B cell (primary cell): ENCODE data around the gene LAMA2. TPM values are rescaled to one million over a fixed set of nuclear protein-coding genes. Genes with fewer than 3 reads are reported as not detected.

ENCODE experiments used
- ATAC-seq: fragments of 200-7000 bp; cut with Tn5 transposase; one replicate; pipeline ENCODE4 v1.10.0; 2021; ENCODE audit warnings: low read depth, mild to moderate bottlenecking, moderate number of reproducible peaks, moderate library complexity
- CTCF ChIA-PET: fragments of 350-600 bp; sonication (Branson Sonifier 250); formaldehyde crosslinking; loops from one replicate; lab custom pipeline; 2021; ENCODE audit warnings: antibody characterized with exemption, inconsistent platforms; lab: Charles Lee
- POLR2A ChIA-PET: fragments of 350-600 bp; sonication (Branson Sonifier 250); formaldehyde crosslinking; loops from one replicate; lab custom pipeline; 2021; ENCODE audit warnings: antibody characterized with exemption; lab: Charles Lee
- DNase-seq: peaks from one replicate; pipeline ENCODE4 v3.0.0; 2013
- H2AFZ ChIP-seq: 2 replicates; pipeline ENCODE4 v1.6.1; 2012; ENCODE audit warnings: mild to moderate bottlenecking, low read depth, low read length; ENCODE audit not compliant: insufficient read depth, poor library complexity, severe bottlenecking
- H3K27ac ChIP-seq, 2 donors: 1 replicate in 1 of 2; 2 replicates in 1 of 2; pipeline ENCODE4 v1.5.1; 2012 to 2013; ENCODE audit warnings: low read length in 2 of 2, mild to moderate bottlenecking in 2 of 2, moderate library complexity in 1 of 2
- H3K27me3 ChIP-seq, 4 experiments: fragments of 200-600 bp in 1 of 4; sonication (generic) in 1 of 4; replicated peaks in 1 of 4; 1 replicate in 2 of 4; 2 replicates in 2 of 4; pipeline versions ENCODE4 v1.6.1 to v1.7.0; 2013 to 2016; ENCODE audit warnings: low read length in 3 of 4, mild to moderate bottlenecking in 2 of 4, mixed read lengths in 1 of 4, moderate library complexity in 1 of 4; ENCODE audit not compliant: insufficient read depth in 4 of 4, control insufficient read depth in 3 of 4; ENCODE audit errors: control extremely low read depth in 1 of 4
- H3K36me3 ChIP-seq, 2 experiments: replicated peaks in 1 of 2; 1 replicate in 1 of 2; 2 replicates in 1 of 2; pipeline versions ENCODE4 v1.6.1 to v1.7.1; 2013; ENCODE audit warnings: low read length in 1 of 2; ENCODE audit not compliant: insufficient read depth in 2 of 2, control insufficient read depth in 1 of 2; ENCODE audit errors: control extremely low read depth in 1 of 2, extremely low read depth in 1 of 2
- H3K4me1 ChIP-seq, 2 donors: fragments of 200-600 bp in 1 of 2; sonication (generic) in 1 of 2; 1 replicate in 1 of 2; 2 replicates in 1 of 2; pipeline versions ENCODE4 v1.5.1 to v1.6.1; 2013 to 2017; ENCODE audit warnings: low read length in 2 of 2; ENCODE audit not compliant: control insufficient read depth in 2 of 2, insufficient read depth in 2 of 2
- H3K4me2 ChIP-seq: replicated peaks from 2 replicates; pipeline ENCODE3; 2012; ENCODE audit warnings: mild to moderate bottlenecking, low read depth, low read length; ENCODE audit not compliant: poor library complexity, severe bottlenecking
- H3K4me3 ChIP-seq, 5 experiments: fragments of 200-600 bp in 1 of 5; sonication (generic) in 1 of 5; 1 replicate in 3 of 5; 2 replicates in 2 of 5; pipeline versions ENCODE4 v1.5.1 to v1.7.0; 2011 to 2016; ENCODE audit warnings: low read length in 4 of 5, mild to moderate bottlenecking in 4 of 5, low read depth in 2 of 5, control low read depth in 1 of 5, moderate library complexity in 1 of 5; ENCODE audit not compliant: insufficient read depth in 1 of 5; ENCODE audit errors: control extremely low read depth in 1 of 5, extremely low read depth in 1 of 5
- H3K79me2 ChIP-seq: fragments of 200-600 bp; sonication (generic); one replicate; pipeline ENCODE4 v1.6.0; 2016; ENCODE audit warnings: low read length; ENCODE audit not compliant: control insufficient read depth, insufficient read depth
- H3K9ac ChIP-seq: fragments of 200-600 bp; sonication (generic); 2 replicates; pipeline ENCODE4 v1.6.1; 2017; ENCODE audit warnings: mild to moderate bottlenecking, low read length, moderate library complexity
- H3K9me3 ChIP-seq, 3 donors: one replicate each; pipeline versions ENCODE4 v1.6.1 to v1.7.1; 2013; ENCODE audit warnings: low read length in 2 of 3; ENCODE audit not compliant: control insufficient read depth in 2 of 3, insufficient read depth in 1 of 3; ENCODE audit errors: control extremely low read depth in 1 of 3
- H4K20me1 ChIP-seq: 2 replicates; pipeline ENCODE4 v1.6.0; 2012; ENCODE audit warnings: mild to moderate bottlenecking, low read length; ENCODE audit not compliant: insufficient read depth, control insufficient read depth, poor library complexity, severe bottlenecking
- H3K27ac Mint-ChIP-seq: one replicate; pipeline ENCODE4 v1.8.0; 2021; ENCODE audit warnings: mixed read lengths
- H3K27me3 Mint-ChIP-seq: one replicate; pipeline ENCODE4 v1.8.0; 2021; ENCODE audit warnings: mixed read lengths
- H3K4me1 Mint-ChIP-seq: one replicate; pipeline ENCODE4 v1.8.0; 2021; ENCODE audit warnings: mixed read lengths
- H3K4me3 Mint-ChIP-seq: one replicate; pipeline ENCODE4 v1.8.0; 2021; ENCODE audit warnings: mixed read lengths
- H3K9me3 Mint-ChIP-seq: one replicate; pipeline ENCODE4 v1.8.0; 2022; ENCODE audit warnings: mixed read lengths; ENCODE audit not compliant: insufficient read depth
- EZH2 ChIP-seq: IDR thresholded peaks from 2 replicates; pipeline ENCODE4 v1.6.1; 2012; ENCODE audit warnings: borderline replicate concordance, low read depth, mild to moderate bottlenecking, moderate library complexity, low read length; ENCODE audit not compliant: insufficient read depth, poor library complexity, severe bottlenecking
- WGBS: methylation state at CpG from one replicate; pipeline ENCODE4 v1.1.5; 2013; ENCODE audit warnings: missing lambda C conversion rate; ENCODE audit not compliant: insufficient coverage; 5-methylcytosine and 5-hydroxymethylcytosine counted together
- intact Hi-C: fragments of 100-400 bp; cut with micrococcal nuclease; formaldehyde crosslinking; loops from one replicate; pipeline ENCODE4 v1.10.0; 2022
- polyA plus RNA-seq: library from polyadenylated mRNA; depleted of rRNA; stranded (reverse); fragments of >200 nt; gene quantifications from 2 replicates; pipeline ENCODE4 v1.2.3, GENCODE V29; 2012
- total RNA-seq, 2 donors: library from RNA; stranded (reverse); fragments of 120-200 nt in 1 of 2; gene quantifications; 1 replicate in 1 of 2; 2 replicates in 1 of 2; pipeline versions ENCODE4 v1.2.3 to v1.2.4, GENCODE V29; 2013 to 2022
- TF ChIP-seq, protein P1 (sequence below): fragments of 200-600 bp; IDR thresholded peaks from one replicate; pipeline ENCODE4 v1.8.0; 2022; ENCODE audit warnings: antibody characterized with exemption, mild to moderate bottlenecking

Gene LAMA2
- total and polyA plus RNA-seq, 2 donors (not counting 1 experiment from before 2014, with no cell fraction given), result 0.16 TPM; not detected in 1

GRCh38 chr6:128981716-128982115 is 98.8 kb downstream of the LAMA2 start:
- Mint-ChIP-seq H3K4me3 (no peak overlapping the region), H3K27ac (no peak overlapping the region), H3K27me3 (no peaks in the 10 kb centered on the region), H3K9me3 (no peaks in the 10 kb centered on the region), H3K4me1 (no peaks in the 10 kb centered on the region)
- Histone ChIP-seq H3K4me3 (no peak overlapping the region), H3K9ac (no peak overlapping the region), H4K20me1 (no peaks in the 10 kb centered on the region), H3K79me2 (no peaks in the 10 kb centered on the region), H3K9me3 (no peaks in the 10 kb centered on the region), H3K27me3 (no peaks in the 10 kb centered on the region), H3K36me3 (no peaks in the 10 kb centered on the region), H3K4me2 (no peak overlapping the region), H3K27ac (no peak overlapping the region), H2AFZ (no peak overlapping the region), H3K4me1 (no peaks in the 10 kb centered on the region)
- ChIA-PET POLR2A (no interaction called here), CTCF (no interaction called here)
- DNase-seq (no peak), ATAC-seq (no peak)
- intact Hi-C loops, result loop anchor here (10.0 kb wide), 1 partner anchor 273 kb away; no protein-coding TSS in a partner anchor
- WGBS, result 63% methylated on average over 2 of the region's 3 CpGs
- no peak for TF ChIP-seq EZH2
- TF ChIP-seq, protein P1, sequence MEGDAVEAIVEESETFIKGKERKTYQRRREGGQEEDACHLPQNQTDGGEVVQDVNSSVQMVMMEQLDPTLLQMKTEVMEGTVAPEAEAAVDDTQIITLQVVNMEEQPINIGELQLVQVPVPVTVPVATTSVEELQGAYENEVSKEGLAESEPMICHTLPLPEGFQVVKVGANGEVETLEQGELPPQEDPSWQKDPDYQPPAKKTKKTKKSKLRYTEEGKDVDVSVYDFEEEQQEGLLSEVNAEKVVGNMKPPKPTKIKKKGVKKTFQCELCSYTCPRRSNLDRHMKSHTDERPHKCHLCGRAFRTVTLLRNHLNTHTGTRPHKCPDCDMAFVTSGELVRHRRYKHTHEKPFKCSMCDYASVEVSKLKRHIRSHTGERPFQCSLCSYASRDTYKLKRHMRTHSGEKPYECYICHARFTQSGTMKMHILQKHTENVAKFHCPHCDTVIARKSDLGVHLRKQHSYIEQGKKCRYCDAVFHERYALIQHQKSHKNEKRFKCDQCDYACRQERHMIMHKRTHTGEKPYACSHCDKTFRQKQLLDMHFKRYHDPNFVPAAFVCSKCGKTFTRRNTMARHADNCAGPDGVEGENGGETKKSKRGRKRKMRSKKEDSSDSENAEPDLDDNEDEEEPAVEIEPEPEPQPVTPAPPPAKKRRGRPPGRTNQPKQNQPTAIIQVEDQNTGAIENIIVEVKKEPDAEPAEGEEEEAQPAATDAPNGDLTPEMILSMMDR, result no peak

- Histone ChIP-seq H4K20me1 (no peaks in the 10 kb centered on the region), H3K27ac (no peak overlapping the region), H3K4me2 (no peak overlapping the region), H3K4me3 (no peak overlapping the region), H3K9ac (no peak overlapping the region), H2AFZ (no peak overlapping the region), H3K36me3 (no peaks in the 10 kb centered on the region), H3K79me2 (no peaks in the 10 kb centered on the region), H3K9me3 (no peaks in the 10 kb centered on the region), H3K27me3 (no peaks in the 10 kb centered on the region), H3K4me1 (no peaks in the 10 kb centered on the region)
- Mint-ChIP-seq H3K4me3 (no peak overlapping the region), H3K9me3 (no peaks in the 10 kb centered on the region), H3K27me3 (no peaks in the 10 kb centered on the region), H3K4me1 (no peaks in the 10 kb centered on the region), H3K27ac (no peak overlapping the region)
- no peak for ATAC-seq
- CTCF ChIA-PET, result no interaction called here
- POLR2A ChIA-PET, result no interaction called here
- intact Hi-C loops, result no loop called here
- WGBS, result no CpG with 5 or more reads among the region's 3 CpGs
- DNase-seq, result no peak
- TF ChIP-seq EZH2, result no peak
- TF ChIP-seq, protein P1, result no peak
Measured at GRCh38 chr6:128990360-128990759, 107.4 kb downstream of the LAMA2 start.
